ENCODE results near the gene CBX3. TPM values are rescaled to one million over a fixed set of nuclear protein-coding genes. Genes with fewer than 3 reads are reported as not detected.

Gene CBX3
- total RNA-seq, 6 experiments from 2014 or later: 115 to 150 (median 140) TPM

DNA sequence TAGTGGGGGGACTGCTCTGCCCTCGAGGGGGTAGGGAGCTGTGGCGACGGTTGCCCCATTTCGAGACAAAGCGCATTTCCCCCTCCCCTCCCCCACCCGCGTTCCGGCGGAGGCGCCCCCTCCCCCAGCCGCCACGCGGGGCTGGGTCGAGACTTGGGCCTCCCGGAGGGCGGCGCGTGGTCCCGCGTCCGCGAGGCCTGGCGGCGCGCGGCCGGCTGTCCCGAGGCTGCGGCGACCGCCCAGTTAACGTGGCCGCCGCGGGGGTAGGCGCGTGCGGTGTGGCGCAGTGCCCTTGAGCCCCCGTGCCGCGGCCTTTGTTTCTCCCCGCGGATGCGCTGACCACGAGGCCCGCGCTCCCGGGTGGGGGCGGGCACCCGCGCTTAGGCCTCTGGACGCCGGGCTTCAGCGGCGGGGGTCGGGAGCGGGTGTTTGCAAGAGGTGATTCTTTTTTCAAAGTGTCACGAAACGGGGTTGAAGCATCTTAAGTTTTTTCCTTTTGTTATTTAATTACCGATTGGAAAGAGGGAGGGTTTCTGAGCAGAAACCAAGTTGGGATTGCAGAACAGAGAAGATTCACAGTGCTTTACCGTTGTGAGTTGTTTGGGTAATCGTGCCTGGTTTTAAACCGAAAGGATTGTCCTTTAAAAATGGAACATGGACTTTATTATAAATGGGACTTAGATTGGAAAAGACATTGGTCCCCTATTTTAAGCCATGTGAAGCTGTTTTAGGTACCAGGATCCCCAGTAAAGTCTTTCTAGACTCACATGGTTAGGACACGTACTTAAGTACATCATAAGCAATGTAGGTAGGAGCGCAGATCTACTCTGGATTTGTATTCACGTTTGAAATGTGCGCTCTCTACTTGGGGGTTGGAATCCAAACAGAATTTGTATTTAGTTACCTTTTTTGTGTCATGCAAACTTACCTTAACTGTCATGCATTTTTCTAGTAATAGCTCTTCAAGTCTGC lies 760 bp downstream of the CBX3 start:
- Mint-ChIP-seq H3K36me3 (ENCODE audit: low read depth) (peaks cover 73% of the 10 kb centered on the region), H3K4me3 (peak overlapping the region; percentile 100), H3K27ac (peak overlapping the region; percentile 88), H3K4me1 (ENCODE audit: low read depth) (peaks cover 48% of the 10 kb centered on the region), H3K9me3 (peaks cover 11% of the 10 kb centered on the region), H3K27me3 (ENCODE audit: insufficient read depth) (peaks cover 20% of the 10 kb centered on the region)
- no peak for DNase-seq
- TF ChIP-seq, protein P1, sequence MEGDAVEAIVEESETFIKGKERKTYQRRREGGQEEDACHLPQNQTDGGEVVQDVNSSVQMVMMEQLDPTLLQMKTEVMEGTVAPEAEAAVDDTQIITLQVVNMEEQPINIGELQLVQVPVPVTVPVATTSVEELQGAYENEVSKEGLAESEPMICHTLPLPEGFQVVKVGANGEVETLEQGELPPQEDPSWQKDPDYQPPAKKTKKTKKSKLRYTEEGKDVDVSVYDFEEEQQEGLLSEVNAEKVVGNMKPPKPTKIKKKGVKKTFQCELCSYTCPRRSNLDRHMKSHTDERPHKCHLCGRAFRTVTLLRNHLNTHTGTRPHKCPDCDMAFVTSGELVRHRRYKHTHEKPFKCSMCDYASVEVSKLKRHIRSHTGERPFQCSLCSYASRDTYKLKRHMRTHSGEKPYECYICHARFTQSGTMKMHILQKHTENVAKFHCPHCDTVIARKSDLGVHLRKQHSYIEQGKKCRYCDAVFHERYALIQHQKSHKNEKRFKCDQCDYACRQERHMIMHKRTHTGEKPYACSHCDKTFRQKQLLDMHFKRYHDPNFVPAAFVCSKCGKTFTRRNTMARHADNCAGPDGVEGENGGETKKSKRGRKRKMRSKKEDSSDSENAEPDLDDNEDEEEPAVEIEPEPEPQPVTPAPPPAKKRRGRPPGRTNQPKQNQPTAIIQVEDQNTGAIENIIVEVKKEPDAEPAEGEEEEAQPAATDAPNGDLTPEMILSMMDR (IDR thresholded peaks at IDR 0.05): 0 out of 2 replicates have a peak, but pooled peaks have one; percentile 18

DNA sequence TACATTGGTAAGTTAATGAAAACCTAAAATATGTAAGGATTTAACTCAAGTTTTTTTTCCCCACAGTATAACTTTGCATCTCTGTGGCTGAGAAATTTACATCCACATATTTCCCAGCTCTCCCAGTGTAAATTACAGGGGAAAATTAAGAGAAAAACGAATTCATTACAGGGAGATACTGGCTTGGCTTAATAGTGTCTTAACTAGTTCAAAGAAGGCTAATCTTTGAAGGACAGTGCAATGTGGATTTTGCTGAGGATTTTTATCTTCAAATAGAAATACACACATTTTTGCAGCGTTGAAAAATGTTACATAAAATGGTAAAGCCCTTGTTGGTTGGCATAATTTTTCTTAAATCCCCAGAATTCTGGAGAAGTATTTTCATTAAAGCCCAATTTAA lies 1.5 kb downstream of the CBX3 start:
- no peak for DNase-seq
- Mint-ChIP-seq H3K9me3 (peaks cover 11% of the 10 kb centered on the region), H3K36me3 (ENCODE audit: low read depth) (peaks cover 71% of the 10 kb centered on the region), H3K27me3 (ENCODE audit: insufficient read depth) (peaks cover 20% of the 10 kb centered on the region), H3K4me1 (ENCODE audit: low read depth) (peaks cover 45% of the 10 kb centered on the region), H3K4me3 (peak overlapping the region; percentile 93), H3K27ac (peak overlapping the region; percentile 88)
- TF ChIP-seq, protein P1 (IDR thresholded peaks at IDR 0.05): no peak

DNA sequence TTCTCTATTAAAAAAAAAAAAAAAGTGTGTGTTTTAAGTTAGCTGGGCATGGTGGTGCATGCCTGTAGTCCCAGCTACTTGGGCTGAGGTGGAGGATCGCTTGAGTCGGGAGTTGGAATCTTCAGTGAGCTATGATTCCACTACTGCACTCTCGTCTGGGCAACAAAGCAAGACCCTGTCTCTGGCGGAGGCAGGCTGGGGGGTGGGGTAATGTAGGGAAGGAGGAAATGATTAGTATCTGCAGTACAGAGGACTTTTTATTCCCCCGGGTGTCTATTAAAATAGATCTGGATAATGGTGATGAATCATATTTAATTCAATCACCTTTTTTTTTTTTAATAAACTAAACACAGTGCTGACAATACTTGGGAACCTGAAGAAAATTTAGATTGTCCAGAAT lies 6.5 kb downstream of the CBX3 start:
- Mint-ChIP-seq H3K27ac (no peak overlapping the region), H3K4me3 (no peak overlapping the region), H3K4me1 (ENCODE audit: low read depth) (peaks cover 41% of the 10 kb centered on the region), H3K27me3 (ENCODE audit: insufficient read depth) (no peaks in the 10 kb centered on the region; the same call in 1 of the 2 replicates), H3K36me3 (ENCODE audit: low read depth) (peaks cover 67% of the 10 kb centered on the region), H3K9me3 (no peaks in the 10 kb centered on the region)
- DNase-seq: no peak
- TF ChIP-seq, protein P1 (IDR thresholded peaks at IDR 0.05): no peak

DNA sequence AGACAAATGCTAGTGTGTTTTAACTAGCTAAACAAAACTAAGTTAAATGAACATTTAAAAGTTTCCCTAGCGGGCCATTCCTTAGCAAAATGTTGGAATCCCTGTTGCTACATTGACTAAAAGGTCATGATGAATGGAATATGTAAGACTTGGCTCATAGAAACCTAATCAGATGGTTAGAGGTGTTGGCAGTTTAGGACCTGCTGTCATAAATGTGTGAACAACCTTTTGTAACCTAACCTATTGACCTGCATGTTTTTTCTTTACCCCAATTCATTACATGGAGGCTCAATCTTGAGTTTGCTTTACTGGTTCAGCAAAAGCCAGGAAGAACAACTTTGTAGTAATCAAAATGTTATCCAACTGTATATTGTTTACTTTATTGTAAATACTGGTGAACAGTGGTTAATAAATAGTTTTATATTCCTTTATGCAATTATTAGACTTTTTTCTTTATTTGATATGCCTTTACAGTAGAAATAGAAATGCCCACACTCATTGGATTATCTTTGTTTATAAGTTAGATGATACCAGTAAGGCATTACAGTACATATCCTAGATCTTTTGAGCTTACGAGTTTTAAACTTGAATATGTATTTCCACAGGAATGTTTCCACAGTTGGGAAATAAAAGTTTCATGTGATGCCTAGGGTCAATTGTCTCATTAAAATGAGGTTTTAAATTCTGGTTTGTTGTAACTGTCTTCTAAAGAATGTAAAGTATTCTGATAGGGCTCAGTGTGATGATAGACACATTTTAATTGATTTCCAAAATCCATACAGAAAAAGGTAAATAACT lies 11.6 kb downstream of the CBX3 start:
- TF ChIP-seq, protein P1 (IDR thresholded peaks at IDR 0.05): no peak
- H3K4me3 Mint-ChIP-seq: no peak overlapping the region
- no peak for DNase-seq
- no peaks in the 10 kb centered on the region for H3K9me3 Mint-ChIP-seq
- H3K27me3 Mint-ChIP-seq (ENCODE audit: insufficient read depth): no peaks in the 10 kb centered on the region; the same call in 1 of the 2 replicates
- no peaks in the 10 kb centered on the region for H3K4me1 Mint-ChIP-seq (ENCODE audit: low read depth)
- peaks cover 26% of the 10 kb centered on the region for H3K36me3 Mint-ChIP-seq (ENCODE audit: low read depth)
- no peak overlapping the region for H3K27ac Mint-ChIP-seq

DNA sequence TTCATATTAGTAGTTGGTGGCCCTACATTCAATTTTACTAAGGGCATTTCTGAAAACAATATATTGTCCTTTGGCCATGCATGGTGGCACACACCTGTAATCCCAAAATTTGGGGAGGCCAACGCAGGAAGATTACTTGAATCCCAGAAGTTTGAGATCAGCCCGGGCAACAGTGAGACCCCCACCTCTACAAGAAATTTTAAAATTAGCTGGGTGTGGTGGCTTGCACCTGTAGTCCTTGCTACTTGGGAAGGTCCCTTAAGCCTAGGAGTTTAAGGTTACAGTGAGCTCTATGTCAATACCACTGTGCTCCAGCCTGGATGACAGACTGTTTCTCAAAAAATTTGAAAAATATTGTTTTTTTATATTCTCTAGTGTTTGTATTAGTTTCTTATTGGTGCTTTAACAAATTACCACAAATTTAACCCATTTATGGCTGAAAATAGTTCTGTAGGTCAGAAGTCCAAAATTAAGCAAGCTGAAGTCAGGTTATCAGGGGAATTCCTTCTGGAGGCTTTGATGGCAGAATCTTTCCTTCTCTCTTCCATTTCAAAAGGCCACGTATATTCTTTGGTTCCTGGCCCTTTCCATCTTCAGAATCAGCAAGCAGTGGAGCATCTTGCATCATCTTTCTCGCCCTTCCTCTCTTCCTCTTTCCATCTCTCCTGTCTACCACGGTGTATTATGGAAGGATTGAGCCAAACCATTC lies 12.4 kb downstream of the CBX3 start:
- H3K9me3 Mint-ChIP-seq: no peaks in the 10 kb centered on the region
- H3K36me3 Mint-ChIP-seq (ENCODE audit: low read depth): peaks cover 26% of the 10 kb centered on the region
- H3K27ac Mint-ChIP-seq: no peak overlapping the region
- no peak for DNase-seq
- TF ChIP-seq, protein P1 (IDR thresholded peaks at IDR 0.05): no peak
- no peaks in the 10 kb centered on the region for H3K4me1 Mint-ChIP-seq (ENCODE audit: low read depth)
- H3K4me3 Mint-ChIP-seq: no peak overlapping the region
- H3K27me3 Mint-ChIP-seq (ENCODE audit: insufficient read depth): no peaks in the 10 kb centered on the region; the same call in 1 of the 2 replicates
